ENCODE measurements around the gene MMADHC. TPM values are rescaled to one million over a fixed set of nuclear protein-coding genes. Genes with fewer than 3 reads are reported as not detected.

Gene MMADHC
- total RNA-seq, 1 experiment from 2014 or later: 149 TPM

GRCh38 chr2:149586898-149587219 is 716 bp downstream of the MMADHC start:
- no peak overlapping the region for H2BK5ac ChIP-seq (ENCODE audit: insufficient read length, low read length)
- no peak overlapping the region for H2AFZ ChIP-seq (ENCODE audit: low read length)
- H3K27me3 ChIP-seq (ENCODE audit: insufficient read depth, low read length): no peaks in the 10 kb centered on the region
- no peaks in the 10 kb centered on the region; a peak in 1 of 5 replicates for H3K9me3 Mint-ChIP-seq
- peak overlapping the region; percentile 37 for H4K91ac ChIP-seq (ENCODE audit: insufficient read length, low read depth, low read length)
- peak overlapping the region; percentile 56 for H3K4me2 ChIP-seq (ENCODE audit: insufficient read depth, insufficient read length, low read length)
- peak overlapping the region; percentile 91 to 93 for H3K4me3 Mint-ChIP-seq
- H3K56ac ChIP-seq (ENCODE audit: insufficient read length, low read depth, low read length): no peak overlapping the region
- H3K9ac ChIP-seq (ENCODE audit: extremely low read depth, insufficient read length, low read length): peak overlapping the region; percentile 96
- H2BK12ac ChIP-seq (ENCODE audit: insufficient read length, low read depth, low read length): no peak overlapping the region
- H4K20me1 ChIP-seq (ENCODE audit: control insufficient read depth, insufficient read depth, insufficient read length): no peaks in the 10 kb centered on the region
- H3K23ac ChIP-seq (ENCODE audit: insufficient read length, low read depth, low read length): no peak overlapping the region
- no peaks in the 10 kb centered on the region for H3K27me3 Mint-ChIP-seq (ENCODE audit: low read depth)
- WGBS (ENCODE audit: extremely low coverage, insufficient read length, low lambda C conversion rate): no CpG with 5 or more reads among the region's 7 CpGs
- no peak overlapping the region for H3T11ph ChIP-seq (ENCODE audit: low read length)
- H3K14ac ChIP-seq (ENCODE audit: insufficient read depth, low read length): peak overlapping the region; percentile 88; the same call in 1 of the 2 replicates
- H3K27ac ChIP-seq (ENCODE audit: insufficient read length, low read depth, low read length): peak overlapping the region; percentile 82
- H2BK20ac ChIP-seq (ENCODE audit: low read depth, low read length, poor library complexity, severe bottlenecking): no peak overlapping the region
- no peak overlapping the region for H4K8ac ChIP-seq (replicated peaks; ENCODE audit: insufficient read length, low read depth, low read length)
- peaks cover 4% of the 10 kb centered on the region for H3K23me2 ChIP-seq (ENCODE audit: insufficient read length, low read depth, low read length, poor library complexity, severe bottlenecking)
- no peaks in the 10 kb centered on the region for H3K4me1 ChIP-seq (ENCODE audit: insufficient read depth, low read length)
- H3K9me3 ChIP-seq (ENCODE audit: control insufficient read depth, low read depth, low read length): no peaks in the 10 kb centered on the region
- no peak overlapping the region for H2BK120ac ChIP-seq (ENCODE audit: low read depth, low read length, poor library complexity, severe bottlenecking)
- H3K18ac ChIP-seq (ENCODE audit: insufficient read length, low read depth, low read length): no peak overlapping the region
- TF ChIP-seq CTCF (conservative IDR thresholded peaks at IDR 0.05): no peak
- no peak overlapping the region for H3K4ac ChIP-seq (ENCODE audit: low read depth, low read length)
- H3K79me1 ChIP-seq (ENCODE audit: insufficient read depth, low read depth, low read length, poor library complexity, severe bottlenecking): no peaks in the 10 kb centered on the region
- H3K36me3 Mint-ChIP-seq (ENCODE audit: insufficient read depth in 1 of 3, low read depth in 3 of 3): peaks cover 3 to 42% (median 26%) of the 10 kb centered on the region in 3 experiments; a peak in 6 of 7 replicates
- peaks cover 19 to 20% of the 10 kb centered on the region in 2 experiments for H3K4me1 Mint-ChIP-seq
- H4K5ac ChIP-seq (ENCODE audit: insufficient read length, low read depth, low read length): no peak overlapping the region
- H2AK5ac ChIP-seq (ENCODE audit: insufficient read length, low read length): no peak overlapping the region
- no peak for DNase-seq
- H3K79me2 ChIP-seq (ENCODE audit: insufficient read depth, low read length): peaks cover 8% of the 10 kb centered on the region; the same call in 1 of the 2 replicates
- peak overlapping the region; percentile 99 to 100 (median 100) for H3K27ac Mint-ChIP-seq
- H2BK15ac ChIP-seq (ENCODE audit: low read depth, low read length): no peak overlapping the region

All from H9 (cell line).